Posterior vena cava (tissue), 2 donors: Measurements from ENCODE around the gene SORCS2. TPM values are rescaled to one million over a fixed set of nuclear protein-coding genes. Genes with fewer than 3 reads are reported as not detected.

ENCODE experiments used
- DNase-seq: peaks from one replicate; pipeline ENCODE4 v3.0.0-alpha.2; 2020; ENCODE audit warnings: low spot score
- intact Hi-C, 2 donors: fragments of 100-400 bp; cut with DNase I; formaldehyde crosslinking; loops; one replicate each; pipeline versions ENCODE4 v1.14.1 to v1.14.2; 2022 to 2023
- total RNA-seq, 2 donors: library from RNA; stranded (reverse); fragmentation: NEBNext Ultra II Directional; extraction: Animal tissue kit (Norgen Biotek cat#: 25700); gene quantifications; one replicate each; pipeline ENCODE4 v1.2.1, GENCODE V29; 2021
- donor health status: DM: yes; HTN: yes; CAD: no.
- donor health status: DM: yes; HTN: yes; CAD: no.

SORCS2 gene
- total RNA-seq, 2 donors from 2014 or later: 5.0 to 11.9 TPM

GRCh38 chr4:7660176-7661039, 468.1 kb downstream of the SORCS2 start:
- intact Hi-C loops: no loop called here

GRCh38 chr4:7661066-7661748, 468.9 kb downstream of the SORCS2 start:
- intact Hi-C loops: no loop called here
- no peak for DNase-seq

More at GRCh38 chr4:7660176-7661039, 468.1 kb downstream of the SORCS2 start:
- DNase-seq: no peak

- no peak for DNase-seq
- intact Hi-C loops: no loop called here
Observed at GRCh38 chr4:7661846-7662506, 469.6 kb downstream of the SORCS2 start.

GRCh38 chr4:7662507-7662846, 470.1 kb downstream of the SORCS2 start:
- intact Hi-C loops: no loop called here
- DNase-seq: no peak

- DNase-seq: no peak
- intact Hi-C loops: no loop called here
Observed at GRCh38 chr4:7663075-7663541, 470.8 kb downstream of the SORCS2 start.

- intact Hi-C loops: no loop called here
- DNase-seq: no peak
Observed at GRCh38 chr4:7664106-7664505, 471.8 kb downstream of the SORCS2 start.

- DNase-seq: no peak
- intact Hi-C loops: no loop called here
Observed at GRCh38 chr4:7665321-7665720, 473.0 kb downstream of the SORCS2 start.

- no peak for DNase-seq
- intact Hi-C loops: no loop called here
Observed at GRCh38 chr4:7666011-7666410, 473.7 kb downstream of the SORCS2 start.

- intact Hi-C loops: no loop called here
- DNase-seq: no peak
Observed at GRCh38 chr4:7666744-7667143, 474.4 kb downstream of the SORCS2 start.

- DNase-seq: no peak
- intact Hi-C loops: no loop called here
Observed at GRCh38 chr4:7668271-7668670, 475.9 kb downstream of the SORCS2 start.

GRCh38 chr4:7668826-7669225, 476.5 kb downstream of the SORCS2 start:
- DNase-seq: no peak
- intact Hi-C loops: no loop called here

- intact Hi-C loops: no loop called here
- no peak for DNase-seq
Observed at GRCh38 chr4:7672601-7673000, 480.3 kb downstream of the SORCS2 start.

- intact Hi-C loops: no loop called here
- no peak for DNase-seq
Observed at GRCh38 chr4:7673121-7673520, 480.8 kb downstream of the SORCS2 start.

GRCh38 chr4:7674706-7675105, 482.4 kb downstream of the SORCS2 start:
- intact Hi-C loops: no loop called here
- no peak for DNase-seq

- no peak for DNase-seq
- intact Hi-C loops: no loop called here
Observed at GRCh38 chr4:7675136-7675535, 482.8 kb downstream of the SORCS2 start.

- intact Hi-C loops: no loop called here
- no peak for DNase-seq
Observed at GRCh38 chr4:7675612-7676320, 483.4 kb downstream of the SORCS2 start.

GRCh38 chr4:7676398-7676922, 484.1 kb downstream of the SORCS2 start:
- no peak for DNase-seq
- intact Hi-C loops: no loop called here

GRCh38 chr4:7677086-7677485, 484.7 kb downstream of the SORCS2 start:
- no peak for DNase-seq
- intact Hi-C loops: no loop called here

- intact Hi-C loops: no loop called here
- DNase-seq: no peak
Observed at GRCh38 chr4:7677799-7678301, 485.5 kb downstream of the SORCS2 start.
